ENCODE data around the gene ZNF566.
"Not testable (repeated sequence)": the region's sequence is repeated elsewhere in the genome, so short reads cannot be mapped to it uniquely, and the experiment has no call there.

The ZNF566 gene

GRCh38 chr19:36524617-36525016 is 35.3 kb upstream of the ZNF566 start:
- no peak overlapping the region for H3K4me3 ChIP-seq (ENCODE audit: low read depth, low read length)
- no peak for TF ChIP-seq CTCF (conservative IDR thresholded peaks at IDR 0.05; ENCODE audit: low read depth, low read length)
- DNase-seq (ENCODE audit: low read depth), result no peak

DNA sequence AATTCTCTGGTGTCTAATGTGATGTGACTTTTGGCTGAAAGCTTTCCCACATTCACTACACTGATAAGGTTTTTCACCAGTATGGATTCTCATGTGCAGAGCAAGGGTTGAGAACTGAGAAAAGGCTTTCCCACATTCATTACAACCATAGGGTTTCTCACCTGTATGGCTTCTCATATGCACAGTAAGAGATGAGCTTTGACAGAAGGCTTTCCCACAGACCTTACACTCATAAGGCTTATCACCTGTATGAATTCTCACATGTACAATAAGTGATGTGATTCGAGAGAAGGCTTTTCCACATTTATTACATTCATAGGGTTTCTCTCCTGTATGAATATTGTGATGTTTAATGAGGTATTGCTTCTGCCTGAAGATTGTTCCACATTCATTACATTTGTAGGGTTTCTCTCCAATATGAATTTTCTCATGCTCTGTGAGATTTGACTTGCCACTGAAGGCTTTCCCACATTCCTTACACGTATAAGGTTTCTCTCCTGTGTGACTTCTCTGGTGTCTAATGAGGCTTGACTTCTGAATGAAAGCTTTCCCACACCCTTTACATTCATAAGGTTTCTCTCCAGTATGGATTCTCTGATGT is 24.8 kb upstream of the ZNF566 start:
- DNase-seq (ENCODE audit: low read depth), result peak; percentile 3
- H3K4me3 ChIP-seq (ENCODE audit: low read depth, low read length), result no peak overlapping the region
- TF ChIP-seq CTCF (conservative IDR thresholded peaks at IDR 0.05; ENCODE audit: low read depth, low read length), result no peak

DNA sequence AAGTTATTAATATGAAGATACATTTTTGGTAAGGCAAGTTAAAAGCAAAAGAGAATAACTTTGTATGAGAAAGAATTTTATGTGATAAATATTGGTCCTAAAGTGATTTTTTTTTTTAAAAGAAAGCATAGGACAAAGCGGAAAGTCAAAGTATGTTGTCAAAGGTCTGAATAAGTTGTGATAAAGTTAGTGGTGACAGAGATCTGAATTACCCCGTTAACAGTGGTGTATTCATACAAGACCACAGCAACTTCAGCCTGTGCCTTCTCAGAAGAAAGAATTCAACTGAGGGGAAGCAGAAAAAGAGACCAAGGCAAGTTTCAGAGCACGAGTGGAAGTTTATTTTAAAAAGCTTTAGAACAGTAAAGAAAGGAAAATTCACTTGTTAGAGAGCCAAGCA is 19.0 kb upstream of the ZNF566 start:
- no peak overlapping the region for H3K4me3 ChIP-seq (ENCODE audit: low read depth, low read length)
- no peak for TF ChIP-seq CTCF (conservative IDR thresholded peaks at IDR 0.05; ENCODE audit: low read depth, low read length)
- no peak for DNase-seq (ENCODE audit: low read depth)

GRCh38 chr19:36501973-36502372 is 12.6 kb upstream of the ZNF566 start:
- no peak for TF ChIP-seq CTCF (conservative IDR thresholded peaks at IDR 0.05; ENCODE audit: low read depth, low read length)
- no peak for DNase-seq (ENCODE audit: low read depth)
- no peak overlapping the region for H3K4me3 ChIP-seq (ENCODE audit: low read depth, low read length)

GRCh38 chr19:36497001-36497400 is 7.6 kb upstream of the ZNF566 start:
- TF ChIP-seq CTCF (conservative IDR thresholded peaks at IDR 0.05; ENCODE audit: low read depth, low read length), result no peak
- H3K4me3 ChIP-seq (ENCODE audit: low read depth, low read length), result no peak overlapping the region
- no peak for DNase-seq (ENCODE audit: low read depth)

DNA sequence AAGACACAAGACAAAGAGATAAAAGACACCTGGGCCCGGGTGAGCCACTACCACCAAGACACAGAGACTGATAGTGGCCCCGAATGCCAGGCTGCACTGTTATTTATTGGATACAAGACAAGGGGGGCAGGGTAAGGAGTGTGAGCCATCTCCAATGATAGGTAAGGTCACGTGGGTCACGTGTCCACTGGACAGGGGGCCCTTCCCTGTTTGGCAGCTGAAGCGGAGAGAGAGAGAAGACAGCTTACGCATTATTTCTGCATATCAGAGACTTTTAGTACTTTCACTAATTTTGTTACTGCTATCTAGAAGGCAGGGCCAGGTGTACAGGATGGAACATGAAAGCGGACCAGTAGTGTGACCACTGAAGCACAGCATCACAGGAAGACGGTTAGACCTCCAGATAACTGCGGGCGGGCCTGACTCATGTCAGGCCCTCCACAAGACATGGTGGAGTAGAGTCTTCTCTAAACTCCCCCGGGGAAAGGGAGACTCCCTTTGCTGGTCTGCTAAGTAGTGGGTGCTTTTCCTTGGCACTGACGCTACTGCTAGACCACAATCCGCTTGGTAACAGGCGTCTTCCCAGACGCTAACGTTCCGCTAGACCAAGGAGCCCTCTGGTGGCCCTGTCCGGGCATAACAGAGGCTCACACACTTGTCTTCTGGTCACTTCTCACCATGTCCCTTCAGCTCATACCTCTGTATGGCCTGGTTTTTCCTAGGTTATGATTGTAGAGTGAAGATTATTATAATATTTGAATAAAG is 3.5 kb upstream of the ZNF566 start:
- peak; percentile 79 for DNase-seq (ENCODE audit: low read depth)

GRCh38 chr19:36490846-36491245 is 1.5 kb upstream of the ZNF566 start:
- not testable (repeated sequence) for H3K4me3 ChIP-seq (ENCODE audit: low read depth, low read length); DNase-seq (ENCODE audit: low read depth)

More for the DNA sequence above, 3.5 kb upstream of the ZNF566 start:
- not testable (repeated sequence) for H3K4me3 ChIP-seq (ENCODE audit: low read depth, low read length)
- TF ChIP-seq CTCF (conservative IDR thresholded peaks at IDR 0.05; ENCODE audit: low read depth, low read length), result peak; percentile 78
